Measurements from ENCODE around the gene CA4.
A peak's percentile ranks its signal among the peaks of the same experiment; 100 is the strongest.

CA4 gene

DNA sequence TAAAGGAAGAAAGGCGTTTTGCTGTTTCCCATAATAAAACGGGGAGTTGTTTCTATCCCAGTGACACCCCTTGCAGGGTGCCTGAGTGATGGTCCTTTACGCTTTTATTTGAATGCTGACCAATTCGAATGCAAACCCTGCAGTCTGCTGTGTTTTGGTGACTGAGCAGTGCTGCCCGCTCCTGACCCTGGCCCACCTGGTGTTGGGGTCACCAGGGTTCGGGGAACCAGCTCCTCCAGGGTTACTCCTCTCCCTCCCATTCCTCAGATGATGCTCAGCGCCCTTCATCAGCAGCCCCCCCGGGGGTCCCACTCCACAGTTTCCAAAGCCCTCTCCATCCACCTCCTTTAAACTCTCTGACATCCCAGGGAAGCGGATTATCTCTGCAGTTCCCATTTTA, 6.0 kb downstream of the CA4 start:
- DNase-seq (ENCODE audit: low spot score), result no peak

GRCh38 chr17:60156746-60157145, 7.0 kb downstream of the CA4 start:
- DNase-seq (ENCODE audit: low spot score), result no peak

DNA sequence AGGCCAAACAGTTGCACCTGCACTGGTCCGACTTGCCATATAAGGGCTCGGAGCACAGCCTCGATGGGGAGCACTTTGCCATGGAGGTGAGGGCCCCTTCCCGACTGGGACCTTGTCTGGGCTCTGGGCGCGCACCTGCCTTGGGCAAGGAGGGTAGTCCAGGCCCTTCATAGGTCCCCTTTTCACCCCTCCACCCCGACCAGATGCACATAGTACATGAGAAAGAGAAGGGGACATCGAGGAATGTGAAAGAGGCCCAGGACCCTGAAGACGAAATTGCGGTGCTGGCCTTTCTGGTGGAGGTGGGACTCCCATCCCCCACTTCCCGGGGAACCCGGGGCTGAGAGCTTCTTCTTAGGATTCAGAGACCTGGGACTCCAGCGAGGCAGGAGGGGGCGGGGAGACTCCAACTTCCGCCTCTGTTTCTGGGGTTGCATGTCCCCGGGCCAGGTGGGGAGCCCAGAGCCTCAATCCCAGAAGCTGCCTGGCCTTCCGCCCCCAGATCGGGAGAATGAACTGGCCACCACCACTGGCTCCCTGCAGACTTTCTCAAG, 7.8 kb downstream of the CA4 start:
- DNase-seq (ENCODE audit: low spot score), result no peak

DNA sequence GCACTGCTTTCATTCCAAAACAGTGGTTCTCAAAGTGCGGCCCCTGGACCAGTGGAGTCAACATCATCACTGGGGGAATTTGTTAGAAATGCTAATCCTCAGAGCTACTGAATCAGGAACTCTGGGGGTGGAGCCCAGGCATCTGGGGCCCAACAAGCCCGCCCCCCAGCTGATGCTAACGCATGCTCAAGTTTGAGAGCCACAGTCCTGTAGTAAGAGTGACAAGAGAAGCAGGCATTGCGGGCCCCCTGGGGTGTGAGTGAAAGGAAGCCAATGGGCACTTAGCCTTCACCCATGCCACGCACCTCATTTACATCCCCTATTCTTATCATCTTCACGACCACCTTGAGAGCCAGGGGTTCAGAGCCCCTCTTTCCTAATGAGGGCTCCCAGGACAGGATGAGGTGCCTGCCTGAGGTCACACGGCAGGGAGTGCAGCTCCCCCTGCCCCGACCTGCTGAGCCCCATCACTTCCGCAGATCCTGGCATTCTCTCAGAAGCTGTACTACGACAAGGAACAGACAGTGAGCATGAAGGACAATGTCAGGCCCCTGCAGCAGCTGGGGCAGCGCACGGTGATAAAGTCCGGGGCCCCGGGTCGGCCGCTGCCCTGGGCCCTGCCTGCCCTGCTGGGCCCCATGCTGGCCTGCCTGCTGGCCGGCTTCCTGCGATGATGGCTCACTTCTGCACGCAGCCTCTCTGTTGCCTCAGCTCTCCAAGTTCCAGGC, 9.1 kb downstream of the CA4 start:
- DNase-seq (ENCODE audit: low spot score), result peak; percentile 23

GRCh38 chr17:60159479-60159866, 9.7 kb downstream of the CA4 start:
- no peak for DNase-seq (ENCODE audit: low spot score)

- no peak for DNase-seq (ENCODE audit: low spot score)
Observed at GRCh38 chr17:60160829-60161501, 11.2 kb downstream of the CA4 start.

DNA sequence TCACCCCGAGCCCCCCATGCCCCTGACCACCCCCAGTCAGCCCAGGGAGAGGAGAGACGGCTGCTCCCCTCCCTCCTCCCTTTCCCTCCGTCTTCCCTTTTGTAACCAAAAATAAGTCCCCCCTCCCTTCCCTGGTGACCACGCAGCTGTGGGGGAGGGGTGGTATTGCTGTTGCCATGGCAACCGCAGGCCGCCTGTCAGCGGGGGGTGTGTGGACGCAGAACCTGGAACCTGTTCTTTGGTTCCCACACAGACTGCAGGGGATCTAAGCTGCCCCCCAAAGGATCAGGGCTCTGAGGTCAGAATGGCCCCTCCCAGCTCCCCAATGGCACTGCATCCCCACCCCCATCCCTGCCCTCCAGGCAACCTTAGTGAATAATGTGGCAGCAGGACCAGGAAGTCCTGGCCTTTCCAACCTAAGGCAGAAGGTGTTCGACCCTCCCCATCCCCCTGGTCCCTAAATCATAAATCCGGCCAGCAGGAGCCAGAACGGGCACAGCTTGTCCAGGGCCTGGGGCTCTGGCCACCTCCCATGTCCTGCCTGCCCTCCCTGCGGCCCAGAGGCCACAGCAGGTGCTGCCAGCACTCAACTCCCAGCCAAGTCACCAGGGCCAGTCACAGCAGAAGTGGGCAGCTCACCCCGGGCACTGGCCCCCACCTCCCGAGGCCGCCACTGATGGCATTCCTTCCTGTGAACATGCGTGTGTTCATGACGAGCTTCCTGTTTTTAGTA, 12.0 kb downstream of the CA4 start:
- DNase-seq (ENCODE audit: low spot score), result peak; percentile 79

- DNase-seq (ENCODE audit: low spot score), result no peak
Observed at GRCh38 chr17:60163108-60163784, 13.5 kb downstream of the CA4 start.

- no peak for DNase-seq (ENCODE audit: low spot score)
Observed at GRCh38 chr17:60164164-60164563, 14.4 kb downstream of the CA4 start.

DNA sequence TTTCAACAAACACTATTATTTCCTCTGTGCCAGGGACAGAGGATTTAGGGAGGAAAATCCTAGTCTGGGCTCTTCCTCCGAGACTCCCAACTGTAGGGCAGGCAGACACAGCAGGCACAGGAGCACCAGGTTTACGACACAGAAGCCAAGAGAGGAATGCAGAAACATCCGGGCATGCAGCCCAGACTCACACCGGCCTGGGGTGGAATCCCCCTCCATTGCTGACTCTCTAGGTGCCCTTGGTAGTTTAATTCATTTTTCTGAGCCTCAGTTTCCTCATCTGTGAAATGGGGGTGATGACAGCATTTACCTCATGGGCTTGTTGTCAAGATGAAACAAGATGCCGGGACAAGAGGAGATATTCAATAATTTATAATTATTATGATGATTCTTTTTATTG, 14.9 kb downstream of the CA4 start:
- DNase-seq (ENCODE audit: low spot score), result peak; percentile 23

DNA sequence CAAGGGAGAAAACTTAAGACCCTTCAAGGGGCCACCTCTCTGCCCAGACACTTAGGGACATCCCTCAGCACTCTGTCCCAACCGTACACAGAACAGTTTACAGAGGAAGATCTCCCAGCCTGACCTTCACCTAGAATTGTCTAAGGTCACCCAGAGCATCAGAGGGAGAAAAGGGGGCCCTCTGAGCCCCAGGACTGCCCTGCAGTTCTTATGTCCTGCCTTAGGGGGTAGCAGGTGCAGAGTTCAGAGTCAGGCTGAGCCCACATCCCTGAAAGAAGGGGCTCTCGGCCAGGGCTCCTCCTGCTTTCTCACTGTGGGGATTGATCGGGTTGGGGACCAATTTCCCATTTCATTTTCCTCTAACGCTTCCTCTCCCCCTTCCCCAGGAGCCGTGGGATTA, 15.4 kb downstream of the CA4 start:
- peak; percentile 3 for DNase-seq (ENCODE audit: low spot score)

DNA sequence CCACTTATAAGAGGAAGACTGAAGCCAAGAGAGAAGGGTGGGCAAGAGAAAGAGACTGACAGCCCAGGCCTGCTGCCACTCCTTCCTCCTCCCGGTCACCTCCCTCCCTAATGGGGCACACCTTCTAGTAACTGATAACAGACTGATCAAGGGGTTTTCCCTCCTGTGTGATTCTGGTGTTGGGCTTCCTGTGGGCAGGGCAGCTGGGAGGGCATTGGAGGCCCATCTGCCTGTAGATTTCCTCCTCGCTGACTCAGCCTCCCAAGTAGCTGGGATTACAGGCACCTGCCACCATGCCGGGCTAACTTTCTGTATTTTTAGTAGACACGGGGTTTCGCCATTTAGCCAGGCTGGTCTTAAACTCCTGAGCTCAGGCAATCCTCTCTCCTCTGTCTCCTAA, 16.2 kb downstream of the CA4 start:
- no peak for DNase-seq (ENCODE audit: low spot score)

DNA sequence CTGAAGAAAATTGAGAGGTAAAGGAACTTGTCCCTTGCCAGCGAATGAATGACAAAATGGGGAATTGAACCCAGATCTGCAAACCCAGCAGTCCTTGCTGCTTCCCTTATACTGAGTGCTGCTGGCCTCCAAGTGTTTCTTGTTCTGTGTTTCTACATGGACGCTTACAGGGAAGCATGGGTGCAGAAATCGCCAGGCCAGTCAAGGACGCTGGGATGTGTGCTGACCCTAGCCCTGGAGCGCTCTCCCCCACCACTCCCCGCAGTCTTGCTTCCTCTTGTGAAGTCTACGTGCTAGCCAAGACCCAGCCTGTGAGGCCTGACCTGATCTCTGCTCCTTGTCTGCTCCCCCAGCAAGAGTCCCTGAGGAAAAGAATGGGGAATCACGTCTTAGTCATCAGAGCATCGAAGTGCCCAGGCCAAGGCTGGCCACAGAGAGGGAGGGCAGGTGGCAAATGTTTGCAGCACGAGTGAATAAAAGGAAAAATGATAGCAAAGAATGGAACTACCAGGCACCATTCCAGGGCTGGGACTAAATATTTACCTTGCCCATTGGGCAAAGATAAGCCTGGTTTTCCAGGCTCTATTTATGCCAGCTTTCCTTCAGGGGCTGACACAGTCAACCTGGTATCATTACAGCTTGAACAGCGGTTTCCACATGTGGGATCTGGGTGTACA, 17.4 kb downstream of the CA4 start:
- no peak for DNase-seq (ENCODE audit: low spot score)

DNA sequence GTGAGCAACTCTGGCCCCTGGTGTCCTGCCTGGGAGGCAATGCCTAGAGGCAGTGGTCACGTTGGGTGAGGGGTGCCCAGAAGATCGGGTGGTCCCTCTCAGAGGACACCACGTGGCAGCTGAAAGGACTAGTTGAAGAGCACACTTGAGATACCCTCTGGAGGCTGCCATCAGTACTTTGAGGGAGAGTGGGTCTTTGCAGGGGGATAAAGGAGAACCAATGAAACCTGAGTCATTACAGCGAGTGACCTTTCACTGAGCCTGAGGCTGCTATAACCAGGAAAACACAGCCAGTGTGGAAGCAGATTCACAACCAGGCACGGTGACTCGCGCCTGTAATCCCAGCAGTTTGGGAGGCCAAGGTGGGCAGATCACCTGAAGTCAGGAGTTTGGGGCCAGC, 18.9 kb downstream of the CA4 start:
- DNase-seq (ENCODE audit: low spot score), result no peak

- peak; percentile 63 for DNase-seq (ENCODE audit: low spot score)
Observed at GRCh38 chr17:60169921-60170817, 20.4 kb downstream of the CA4 start.

GRCh38 chr17:60170835-60171752, 21.3 kb downstream of the CA4 start:
- peak; percentile 67 for DNase-seq (ENCODE audit: low spot score)

GRCh38 chr17:60171753-60172079, 21.9 kb downstream of the CA4 start:
- no peak for DNase-seq (ENCODE audit: low spot score)

- DNase-seq (ENCODE audit: low spot score), result peak; percentile 5
Observed at GRCh38 chr17:60173304-60173819, 23.6 kb downstream of the CA4 start.

GRCh38 chr17:60174035-60174434, 24.3 kb downstream of the CA4 start:
- DNase-seq (ENCODE audit: low spot score), result no peak

Data from cerebellar cortex (tissue), 1 donor.